K562 (cell line): ENCODE data around the gene AP2M1. TPM values are rescaled to one million over a fixed set of nuclear protein-coding genes. Genes with fewer than 3 reads are reported as not detected.
A peak's percentile ranks its signal among the peaks of the same experiment; 100 is the strongest.

Experiments used
- ADNP ChIP-seq: fragments of 200-800 bp; sonication (Bioruptor generic); IDR thresholded peaks from 2 replicates; pipeline ENCODE4 v1.6.1; 2016; ENCODE audit warnings: missing genetic modification characterization, missing compliant biosample characterization
- BMI1 ChIP-seq: fragments of 150-350 bp; IDR thresholded peaks from 2 replicates; pipeline ENCODE4 v1.6.1; 2014; ENCODE audit warnings: low read length
- BRF1 ChIP-seq: IDR thresholded peaks from 3 replicates; pipeline ENCODE4 v1.6.1; 2011; ENCODE audit warnings: borderline replicate concordance, mild to moderate bottlenecking; ENCODE audit not compliant: insufficient read length; ENCODE audit errors: extremely low read depth
- E2F8 ChIP-seq: fragments of 450-650 bp; IDR thresholded peaks from 2 replicates; pipeline ENCODE4 v1.7.1; 2018; ENCODE audit warnings: mild to moderate bottlenecking, low read depth; ENCODE audit not compliant: partially characterized antibody
- IRF9 ChIP-seq: fragments of 450-650 bp; IDR thresholded peaks from 2 replicates; pipeline ENCODE4 v1.6.1; 2016; ENCODE audit warnings: missing biosample characterization, missing genetic modification characterization
- NFXL1 ChIP-seq: fragments of 450-650 bp; formaldehyde crosslinking; IDR thresholded peaks from 2 replicates; pipeline ENCODE4 v1.4.0; 2021; ENCODE audit warnings: mild to moderate bottlenecking
- NR4A1 ChIP-seq, 2 experiments: fragments of 250-450 bp in 1 of 2; fragments of 450-650 bp in 1 of 2; sonication (Bioruptor Pico) in 1 of 2; IDR thresholded peaks; 2 replicates each; pipeline versions ENCODE4 v1.4.0 to v1.6.1; 2016 to 2020; ENCODE audit warnings: mild to moderate bottlenecking in 2 of 2, missing compliant biosample characterization in 1 of 2, missing genetic modification characterization in 1 of 2, moderate library complexity in 1 of 2
- PRMT5 ChIP-seq: sonication (generic); formaldehyde crosslinking; IDR thresholded peaks from 2 replicates; pipeline ENCODE4 v1.5.0; 2020; ENCODE audit warnings: missing genetic modification reagents
- RERE ChIP-seq: sonication (generic); formaldehyde crosslinking; IDR thresholded peaks from 2 replicates; pipeline ENCODE4 v1.8.0; 2023; ENCODE audit warnings: missing genetic modification reagents, mild to moderate bottlenecking, borderline replicate concordance
- ZNF431 ChIP-seq: sonication (generic); formaldehyde crosslinking; IDR thresholded peaks from 2 replicates; pipeline ENCODE4 v1.8.0; 2022; ENCODE audit warnings: mild to moderate bottlenecking, missing genetic modification reagents
- ZNF445 ChIP-seq: fragments of 250-450 bp; sonication (Bioruptor Pico); IDR thresholded peaks from 2 replicates; pipeline ENCODE4 v1.4.0; 2020; ENCODE audit warnings: low read depth, mild to moderate bottlenecking, moderate library complexity
- polyA plus RNA-seq, 8 experiments: library from polyadenylated mRNA; depleted of rRNA in 4 of 8; stranded (reverse) in 5 of 8; unstranded in 3 of 8; fragments of >200 nt; fragmentation: Nextera tagmentation in 2 of 8; fragmentation: Illumina TruSeq in 1 of 8; extraction: Ambion mirVana in 2 of 8; extraction: Trizol in 1 of 8; gene quantifications; 2 replicates each; pipeline versions ENCODE4 v1.2.1 to v1.2.3, GENCODE V29; 2011 to 2014; ENCODE audit warnings: inconsistent platforms in 1 of 8, missing spikeins in 1 of 8
- total RNA-seq, 7 experiments: library from RNA; depleted of rRNA in 6 of 7; stranded (reverse); fragments of >200 nt in 6 of 7; fragmentation: Illumina TruSeq in 2 of 7; extraction: Trizol in 2 of 7; gene quantifications; 2 replicates each; pipeline versions ENCODE4 v1.2.1 to v1.2.3, GENCODE V29; 2011 to 2021; ENCODE audit warnings: low replicate concordance in 1 of 7
- TF ChIP-seq, protein P1 (sequence below): fragments of 250-450 bp; sonication (Bioruptor Pico); IDR thresholded peaks from 2 replicates; pipeline ENCODE4 v1.8.0; 2021; ENCODE audit warnings: moderate library complexity, mild to moderate bottlenecking, inconsistent platforms
- TF ChIP-seq, protein P2 (sequence below): sonication (generic); formaldehyde crosslinking; IDR thresholded peaks from 2 replicates; pipeline ENCODE4 v1.8.0; 2022; ENCODE audit warnings: missing genetic modification reagents, mild to moderate bottlenecking, moderate library complexity, borderline replicate concordance
- TF ChIP-seq, protein P3 (sequence below): sonication (generic); formaldehyde crosslinking; IDR thresholded peaks from 2 replicates; pipeline ENCODE4 v1.8.1; 2022; ENCODE audit warnings: missing genetic modification reagents

AP2M1 gene
- total and polyA plus RNA-seq, 9 of the 15 experiments (the other 6 are each of a cell fraction or from before 2014, with no cell fraction given) = 118 to 505 (median 296) TPM

GRCh38 chr3:184135149-184135910 is 39.3 kb upstream of the AP2M1 start, which contains the start of gene EIF2B5 (continued):
- TF ChIP-seq E2F8 (peak; percentile 87), ZNF431 (CRISPR knock-in tag) (no peak), ADNP (tag) (no peak), BMI1 (no peak), ZNF445 (no peak), PRMT5 (CRISPR knock-in tag) (no peak; the same call in 1 of the 2 replicates), RERE (CRISPR knock-in tag) (no peak), NR4A1 (CRISPR knock-in tag; IDR thresholded peaks at IDR 0.05) (peak; percentile 39; the same call in 1 of the 2 replicates), NR4A1 (tag; IDR thresholded peaks at IDR 0.05) (0 out of 2 replicates have a peak, but pooled peaks have one; percentile 37), IRF9 (tag) (no peak), NFXL1 (CRISPR knock-in tag) (no peak), BRF1 (no peak)
- TF ChIP-seq, protein P1, sequence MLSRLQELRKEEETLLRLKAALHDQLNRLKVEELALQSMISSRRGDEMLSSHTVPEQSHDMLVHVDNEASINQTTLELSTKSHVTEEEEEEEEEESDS = no peak
- TF ChIP-seq, protein P2, sequence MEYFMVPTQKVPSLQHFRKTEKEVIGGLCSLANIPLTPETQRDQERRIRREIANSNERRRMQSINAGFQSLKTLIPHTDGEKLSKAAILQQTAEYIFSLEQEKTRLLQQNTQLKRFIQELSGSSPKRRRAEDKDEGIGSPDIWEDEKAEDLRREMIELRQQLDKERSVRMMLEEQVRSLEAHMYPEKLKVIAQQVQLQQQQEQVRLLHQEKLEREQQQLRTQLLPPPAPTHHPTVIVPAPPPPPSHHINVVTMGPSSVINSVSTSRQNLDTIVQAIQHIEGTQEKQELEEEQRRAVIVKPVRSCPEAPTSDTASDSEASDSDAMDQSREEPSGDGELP = peak; percentile 85
- TF ChIP-seq, protein P3, sequence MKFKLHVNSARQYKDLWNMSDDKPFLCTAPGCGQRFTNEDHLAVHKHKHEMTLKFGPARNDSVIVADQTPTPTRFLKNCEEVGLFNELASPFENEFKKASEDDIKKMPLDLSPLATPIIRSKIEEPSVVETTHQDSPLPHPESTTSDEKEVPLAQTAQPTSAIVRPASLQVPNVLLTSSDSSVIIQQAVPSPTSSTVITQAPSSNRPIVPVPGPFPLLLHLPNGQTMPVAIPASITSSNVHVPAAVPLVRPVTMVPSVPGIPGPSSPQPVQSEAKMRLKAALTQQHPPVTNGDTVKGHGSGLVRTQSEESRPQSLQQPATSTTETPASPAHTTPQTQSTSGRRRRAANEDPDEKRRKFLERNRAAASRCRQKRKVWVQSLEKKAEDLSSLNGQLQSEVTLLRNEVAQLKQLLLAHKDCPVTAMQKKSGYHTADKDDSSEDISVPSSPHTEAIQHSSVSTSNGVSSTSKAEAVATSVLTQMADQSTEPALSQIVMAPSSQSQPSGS (CRISPR knock-in tag) = no peak
